ENCODE results near the gene BRWD1. TPM values are rescaled to one million over a fixed set of nuclear protein-coding genes. Genes with fewer than 3 reads are reported as not detected.

The BRWD1 gene
- total RNA-seq, 1 experiment from 2014 or later: 29.5 TPM

- in situ Hi-C loops (cut with HindIII; ENCODE audit: low pct_unique_long_range_greater_than_20kb, low sequenced_read_pairs): no loop called here
Observed at GRCh38 chr21:39336457-39337008, 23.1 kb upstream of the BRWD1 start.

GRCh38 chr21:39334611-39335010, 21.2 kb upstream of the BRWD1 start:
- in situ Hi-C loops (cut with HindIII; ENCODE audit: low pct_unique_long_range_greater_than_20kb, low sequenced_read_pairs): no loop called here
- no peak for DNase-seq (ENCODE audit: low read depth, low spot score)

More at GRCh38 chr21:39336457-39337008, 23.1 kb upstream of the BRWD1 start:
- DNase-seq (ENCODE audit: low read depth, low spot score): no peak

GRCh38 chr21:39332175-39332574, 18.7 kb upstream of the BRWD1 start:
- DNase-seq (ENCODE audit: low read depth, low spot score): no peak
- in situ Hi-C loops (cut with HindIII; ENCODE audit: low pct_unique_long_range_greater_than_20kb, low sequenced_read_pairs): no loop called here

- in situ Hi-C loops (cut with HindIII; ENCODE audit: low pct_unique_long_range_greater_than_20kb, low sequenced_read_pairs): no loop called here
- DNase-seq (ENCODE audit: low read depth, low spot score): no peak
Observed at GRCh38 chr21:39330001-39330400, 16.6 kb upstream of the BRWD1 start.

- DNase-seq (ENCODE audit: low read depth, low spot score): no peak
- in situ Hi-C loops (cut with HindIII; ENCODE audit: low pct_unique_long_range_greater_than_20kb, low sequenced_read_pairs): no loop called here
Observed at GRCh38 chr21:39327727-39328126, 14.3 kb upstream of the BRWD1 start.

GRCh38 chr21:39326607-39327307, 13.3 kb upstream of the BRWD1 start:
- no peak for DNase-seq (ENCODE audit: low read depth, low spot score)
- in situ Hi-C loops (cut with HindIII; ENCODE audit: low pct_unique_long_range_greater_than_20kb, low sequenced_read_pairs): no loop called here

GRCh38 chr21:39325458-39325857, 12.0 kb upstream of the BRWD1 start:
- in situ Hi-C loops (cut with HindIII; ENCODE audit: low pct_unique_long_range_greater_than_20kb, low sequenced_read_pairs): no loop called here

GRCh38 chr21:39321424-39321823, 8.0 kb upstream of the BRWD1 start:
- in situ Hi-C loops (cut with HindIII; ENCODE audit: low pct_unique_long_range_greater_than_20kb, low sequenced_read_pairs): no loop called here
- DNase-seq (ENCODE audit: low read depth, low spot score): no peak

More at GRCh38 chr21:39325458-39325857, 12.0 kb upstream of the BRWD1 start:
- DNase-seq (ENCODE audit: low read depth, low spot score): no peak

GRCh38 chr21:39319814-39320332, 6.4 kb upstream of the BRWD1 start:
- in situ Hi-C loops (cut with HindIII; ENCODE audit: low pct_unique_long_range_greater_than_20kb, low sequenced_read_pairs): no loop called here
- DNase-seq (ENCODE audit: low read depth, low spot score): no peak

GRCh38 chr21:39319251-39319756, 5.9 kb upstream of the BRWD1 start:
- DNase-seq (ENCODE audit: low read depth, low spot score): no peak
- in situ Hi-C loops (cut with HindIII; ENCODE audit: low pct_unique_long_range_greater_than_20kb, low sequenced_read_pairs): no loop called here

GRCh38 chr21:39318091-39318959, 4.9 kb upstream of the BRWD1 start:
- in situ Hi-C loops (cut with HindIII; ENCODE audit: low pct_unique_long_range_greater_than_20kb, low sequenced_read_pairs): no loop called here
- no peak for DNase-seq (ENCODE audit: low read depth, low spot score)

- in situ Hi-C loops (cut with HindIII; ENCODE audit: low pct_unique_long_range_greater_than_20kb, low sequenced_read_pairs): no loop called here
- DNase-seq (ENCODE audit: low read depth, low spot score): peak; percentile 83
Observed at GRCh38 chr21:39317134-39318090, 4.0 kb upstream of the BRWD1 start.

- in situ Hi-C loops (cut with HindIII; ENCODE audit: low pct_unique_long_range_greater_than_20kb, low sequenced_read_pairs): no loop called here
Observed at GRCh38 chr21:39316729-39317128, 3.3 kb upstream of the BRWD1 start.

GRCh38 chr21:39315603-39316445, 2.4 kb upstream of the BRWD1 start:
- in situ Hi-C loops (cut with HindIII; ENCODE audit: low pct_unique_long_range_greater_than_20kb, low sequenced_read_pairs): no loop called here

More at GRCh38 chr21:39316729-39317128, 3.3 kb upstream of the BRWD1 start:
- DNase-seq (ENCODE audit: low read depth, low spot score): no peak

GRCh38 chr21:39314143-39315027, 953 bp upstream of the BRWD1 start:
- DNase-seq (ENCODE audit: low read depth, low spot score): peak; percentile 33
- in situ Hi-C loops (cut with HindIII; ENCODE audit: low pct_unique_long_range_greater_than_20kb, low sequenced_read_pairs): no loop called here

More at GRCh38 chr21:39315603-39316445, 2.4 kb upstream of the BRWD1 start:
- DNase-seq (ENCODE audit: low read depth, low spot score): no peak

Measured in SK-MEL-5 (cell line).